ENCODE measurements around the gene MRC2. TPM values are rescaled to one million over a fixed set of nuclear protein-coding genes. Genes with fewer than 3 reads are reported as not detected.

Gene MRC2
- total RNA-seq, 1 donor from 2014 or later, result 361 TPM

GRCh38 chr17:62657690-62658089, 30.2 kb downstream of the MRC2 start:
- TF ChIP-seq CTCF (IDR thresholded peaks at IDR 0.05; ENCODE audit: insufficient read depth, low read depth, low read length) (no peak), EZH2 (IDR thresholded peaks at IDR 0.05; ENCODE audit: insufficient read depth, low read length) (no peak)
- no peak overlapping the region for H3K4me3 Mint-ChIP-seq (ENCODE audit: unreplicated experiment)
- H3K4me1 Mint-ChIP-seq (ENCODE audit: low read depth, unreplicated experiment), result peaks cover 26% of the 10 kb centered on the region
- H3K36me3 Mint-ChIP-seq (ENCODE audit: low read depth, unreplicated experiment), result peaks cover 26% of the 10 kb centered on the region
- Histone ChIP-seq H3K9ac (ENCODE audit: low read length) (no peak overlapping the region), H3K4me1 (ENCODE audit: insufficient read depth, low read length) (peaks cover 16% of the 10 kb centered on the region), H2AFZ (ENCODE audit: low read depth, low read length) (no peak overlapping the region), H4K20me1 (ENCODE audit: insufficient read depth, low read length) (peaks cover 83% of the 10 kb centered on the region), H3K4me2 (ENCODE audit: low read length) (no peak overlapping the region), H3K9me3 (ENCODE audit: insufficient read depth, low read depth, low read length) (no peaks in the 10 kb centered on the region), H3K27ac (ENCODE audit: low read depth, low read length) (no peak overlapping the region), H3K79me2 (ENCODE audit: insufficient read depth, low read length) (peaks cover 81% of the 10 kb centered on the region), H3K36me3 (ENCODE audit: insufficient read depth, low read length) (peaks cover 10% of the 10 kb centered on the region), H3K27me3 (ENCODE audit: insufficient read depth, low read length) (no peaks in the 10 kb centered on the region), H3K4me3 (ENCODE audit: insufficient read depth, low read depth, low read length) (no peak overlapping the region)
- FAIRE-seq (no peak), DNase-seq (ENCODE audit: low read depth) (no peak)
- no peak overlapping the region for H3K27ac Mint-ChIP-seq (ENCODE audit: unreplicated experiment)
- no peaks in the 10 kb centered on the region for H3K27me3 Mint-ChIP-seq (ENCODE audit: low read depth, unreplicated experiment)
- peaks cover 3% of the 10 kb centered on the region for H3K9me3 Mint-ChIP-seq (ENCODE audit: unreplicated experiment)

GRCh38 chr17:62658136-62658920, 30.9 kb downstream of the MRC2 start:
- H3K27me3 ChIP-seq (ENCODE audit: insufficient read depth, low read length), result no peaks in the 10 kb centered on the region
- no peak overlapping the region for H3K4me3 ChIP-seq (ENCODE audit: insufficient read depth, low read depth, low read length)
- H3K36me3 ChIP-seq (ENCODE audit: insufficient read depth, low read length), result peaks cover 10% of the 10 kb centered on the region
- peaks cover 3% of the 10 kb centered on the region for H3K9me3 Mint-ChIP-seq (ENCODE audit: unreplicated experiment)
- H3K27ac Mint-ChIP-seq (ENCODE audit: unreplicated experiment), result no peak overlapping the region
- H3K4me1 Mint-ChIP-seq (ENCODE audit: low read depth, unreplicated experiment), result peaks cover 25% of the 10 kb centered on the region
- H3K27me3 Mint-ChIP-seq (ENCODE audit: low read depth, unreplicated experiment), result no peaks in the 10 kb centered on the region
- no peak overlapping the region for H3K27ac ChIP-seq (ENCODE audit: low read depth, low read length)
- H3K79me2 ChIP-seq (ENCODE audit: insufficient read depth, low read length), result peaks cover 87% of the 10 kb centered on the region
- no peak overlapping the region for H2AFZ ChIP-seq (ENCODE audit: low read depth, low read length)
- DNase-seq (ENCODE audit: low read depth) (no peak), FAIRE-seq (no peak)
- no peak overlapping the region for H3K4me2 ChIP-seq (ENCODE audit: low read length)
- no peaks in the 10 kb centered on the region for H3K9me3 ChIP-seq (ENCODE audit: insufficient read depth, low read depth, low read length)
- H3K36me3 Mint-ChIP-seq (ENCODE audit: low read depth, unreplicated experiment), result peaks cover 29% of the 10 kb centered on the region
- no peak overlapping the region for H3K4me3 Mint-ChIP-seq (ENCODE audit: unreplicated experiment)
- TF ChIP-seq CTCF (IDR thresholded peaks at IDR 0.05; ENCODE audit: insufficient read depth, low read depth, low read length), result no peak
- TF ChIP-seq EZH2 (IDR thresholded peaks at IDR 0.05; ENCODE audit: insufficient read depth, low read length), result no peak
- no peak overlapping the region for H3K9ac ChIP-seq (ENCODE audit: low read length)
- H4K20me1 ChIP-seq (ENCODE audit: insufficient read depth, low read length), result peaks cover 84% of the 10 kb centered on the region
- H3K4me1 ChIP-seq (ENCODE audit: insufficient read depth, low read length), result peaks cover 10% of the 10 kb centered on the region

- H3K9me3 ChIP-seq (ENCODE audit: insufficient read depth, low read depth, low read length), result no peaks in the 10 kb centered on the region
- H3K4me1 Mint-ChIP-seq (ENCODE audit: low read depth, unreplicated experiment), result peaks cover 16% of the 10 kb centered on the region
- H3K4me3 ChIP-seq (ENCODE audit: insufficient read depth, low read depth, low read length), result no peak overlapping the region
- no peak overlapping the region for H3K4me3 Mint-ChIP-seq (ENCODE audit: unreplicated experiment)
- H3K36me3 Mint-ChIP-seq (ENCODE audit: low read depth, unreplicated experiment), result peaks cover 25% of the 10 kb centered on the region
- H3K36me3 ChIP-seq (ENCODE audit: insufficient read depth, low read length), result peaks cover 10% of the 10 kb centered on the region
- H3K27ac ChIP-seq (ENCODE audit: low read depth, low read length), result no peak overlapping the region
- no peaks in the 10 kb centered on the region for H3K27me3 ChIP-seq (ENCODE audit: insufficient read depth, low read length)
- no peak overlapping the region for H3K4me2 ChIP-seq (ENCODE audit: low read length)
- peaks cover 3% of the 10 kb centered on the region for H3K9me3 Mint-ChIP-seq (ENCODE audit: unreplicated experiment)
- FAIRE-seq, result no peak
- no peak overlapping the region for H3K9ac ChIP-seq (ENCODE audit: low read length)
- TF ChIP-seq CTCF (IDR thresholded peaks at IDR 0.05; ENCODE audit: insufficient read depth, low read depth, low read length) (no peak), EZH2 (IDR thresholded peaks at IDR 0.05; ENCODE audit: insufficient read depth, low read length) (no peak)
- peaks cover 90% of the 10 kb centered on the region for H3K79me2 ChIP-seq (ENCODE audit: insufficient read depth, low read length)
- H3K27ac Mint-ChIP-seq (ENCODE audit: unreplicated experiment), result no peak overlapping the region
- no peak for DNase-seq (ENCODE audit: low read depth)
- H3K4me1 ChIP-seq (ENCODE audit: insufficient read depth, low read length), result no peaks in the 10 kb centered on the region
- peaks cover 87% of the 10 kb centered on the region for H4K20me1 ChIP-seq (ENCODE audit: insufficient read depth, low read length)
- H3K27me3 Mint-ChIP-seq (ENCODE audit: low read depth, unreplicated experiment), result no peaks in the 10 kb centered on the region
- H2AFZ ChIP-seq (ENCODE audit: low read depth, low read length), result no peak overlapping the region
These were observed 33.2 kb downstream of the MRC2 start for GRCh38 chr17:62660629-62661118.
